ENCODE measurements around the gene BFSP2. TPM values are rescaled to one million over a fixed set of nuclear protein-coding genes. Genes with fewer than 3 reads are reported as not detected.

BFSP2 gene, protein sequence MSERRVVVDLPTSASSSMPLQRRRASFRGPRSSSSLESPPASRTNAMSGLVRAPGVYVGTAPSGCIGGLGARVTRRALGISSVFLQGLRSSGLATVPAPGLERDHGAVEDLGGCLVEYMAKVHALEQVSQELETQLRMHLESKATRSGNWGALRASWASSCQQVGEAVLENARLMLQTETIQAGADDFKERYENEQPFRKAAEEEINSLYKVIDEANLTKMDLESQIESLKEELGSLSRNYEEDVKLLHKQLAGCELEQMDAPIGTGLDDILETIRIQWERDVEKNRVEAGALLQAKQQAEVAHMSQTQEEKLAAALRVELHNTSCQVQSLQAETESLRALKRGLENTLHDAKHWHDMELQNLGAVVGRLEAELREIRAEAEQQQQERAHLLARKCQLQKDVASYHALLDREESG
- not detected for total RNA-seq

DNA sequence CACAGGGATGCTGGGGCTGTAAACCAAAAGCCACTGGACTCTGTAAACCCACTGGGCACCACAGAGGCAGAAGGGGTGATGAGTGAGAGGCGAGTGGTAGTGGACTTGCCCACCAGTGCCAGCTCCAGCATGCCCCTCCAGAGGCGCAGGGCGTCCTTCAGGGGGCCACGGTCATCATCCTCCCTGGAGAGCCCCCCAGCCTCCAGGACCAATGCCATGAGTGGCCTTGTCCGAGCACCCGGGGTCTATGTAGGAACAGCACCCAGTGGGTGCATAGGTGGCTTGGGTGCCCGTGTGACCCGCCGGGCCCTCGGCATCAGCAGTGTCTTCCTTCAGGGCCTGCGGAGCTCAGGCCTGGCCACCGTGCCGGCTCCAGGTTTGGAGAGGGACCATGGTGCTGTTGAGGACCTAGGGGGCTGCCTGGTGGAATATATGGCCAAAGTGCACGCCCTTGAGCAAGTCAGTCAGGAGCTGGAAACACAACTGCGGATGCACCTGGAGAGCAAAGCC lies at the start of gene BFSP2:
TSS of gene BFSP2 (plus strand) at position 51 of the 510 bp plus-strand sequence. CDS start at position 79, 28 bp downstream.
- WGBS, 2 donors (ENCODE audit: low coverage in 1 of 2) = 96% methylated on average over 4 of the region's 15 CpGs; no CpG with 5 or more reads in 1 of the 2 donors
- TF ChIP-seq EP300 (IDR thresholded peaks at IDR 0.05) (no peak), POLR2A (IDR thresholded peaks at IDR 0.05) (no peak), POLR2AphosphoS5 (IDR thresholded peaks at IDR 0.05) (no peak)
- TF ChIP-seq, protein P1, sequence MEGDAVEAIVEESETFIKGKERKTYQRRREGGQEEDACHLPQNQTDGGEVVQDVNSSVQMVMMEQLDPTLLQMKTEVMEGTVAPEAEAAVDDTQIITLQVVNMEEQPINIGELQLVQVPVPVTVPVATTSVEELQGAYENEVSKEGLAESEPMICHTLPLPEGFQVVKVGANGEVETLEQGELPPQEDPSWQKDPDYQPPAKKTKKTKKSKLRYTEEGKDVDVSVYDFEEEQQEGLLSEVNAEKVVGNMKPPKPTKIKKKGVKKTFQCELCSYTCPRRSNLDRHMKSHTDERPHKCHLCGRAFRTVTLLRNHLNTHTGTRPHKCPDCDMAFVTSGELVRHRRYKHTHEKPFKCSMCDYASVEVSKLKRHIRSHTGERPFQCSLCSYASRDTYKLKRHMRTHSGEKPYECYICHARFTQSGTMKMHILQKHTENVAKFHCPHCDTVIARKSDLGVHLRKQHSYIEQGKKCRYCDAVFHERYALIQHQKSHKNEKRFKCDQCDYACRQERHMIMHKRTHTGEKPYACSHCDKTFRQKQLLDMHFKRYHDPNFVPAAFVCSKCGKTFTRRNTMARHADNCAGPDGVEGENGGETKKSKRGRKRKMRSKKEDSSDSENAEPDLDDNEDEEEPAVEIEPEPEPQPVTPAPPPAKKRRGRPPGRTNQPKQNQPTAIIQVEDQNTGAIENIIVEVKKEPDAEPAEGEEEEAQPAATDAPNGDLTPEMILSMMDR (IDR thresholded peaks at IDR 0.05) = no peak
- Histone ChIP-seq H3K36me3 (peaks cover 0 to 3% of the 10 kb centered on the region in 2 donors), H3K4me3 (no peak within 1 kb of the TSS), H3K27ac (no peak within 1 kb of the TSS), H3K9me3 (no peaks in the 10 kb centered on the region), H3K4me1 (peaks cover 0 to 7% (median 0%) of the 10 kb centered on the region in 3 donors), H3K27me3 (no peaks in the 10 kb centered on the region)
- ATAC-seq = no peak

- TF ChIP-seq, protein P1 (IDR thresholded peaks at IDR 0.05) = no peak
- TF ChIP-seq POLR2AphosphoS5 (IDR thresholded peaks at IDR 0.05) = no peak
- no peak for TF ChIP-seq EP300 (IDR thresholded peaks at IDR 0.05)
- Histone ChIP-seq H3K27me3 (no peaks in the 10 kb centered on the region), H3K27ac (no peak overlapping the region), H3K36me3 (no peaks in the 10 kb centered on the region), H3K4me3 (no peak overlapping the region), H3K9me3 (no peaks in the 10 kb centered on the region), H3K4me1 (no peaks in the 10 kb centered on the region)
- no peak for ATAC-seq
- WGBS, 2 donors (ENCODE audit: low coverage in 1 of 2) = 81 to 82% methylated on average over 4 of the region's 4 CpGs
These were observed 45.1 kb upstream of the BFSP2 start for GRCh38 chr3:133354721-133355120.

DNA sequence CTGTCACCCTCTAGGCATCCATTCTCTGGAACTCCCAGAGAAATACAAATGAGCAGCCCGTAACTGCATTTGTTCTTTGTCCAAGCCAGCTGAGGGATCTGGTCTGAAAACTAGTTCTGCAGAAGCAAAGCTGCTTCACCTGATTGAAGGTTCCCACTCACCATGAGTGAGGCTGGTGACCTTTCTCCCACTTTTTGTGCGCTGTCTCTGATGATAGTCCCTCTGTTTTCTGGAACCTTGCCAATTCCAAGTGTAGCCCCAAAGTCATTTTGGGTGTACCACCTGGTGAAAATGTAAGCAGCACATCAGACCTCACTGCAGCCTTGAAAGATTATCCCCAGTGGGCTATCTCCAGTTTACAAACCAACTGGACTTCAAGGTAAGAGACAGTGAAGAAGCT lies 39.4 kb upstream of the BFSP2 start:
- H3K9me3 ChIP-seq = no peaks in the 10 kb centered on the region
- TF ChIP-seq POLR2A (IDR thresholded peaks at IDR 0.05) = no peak
- no peak for TF ChIP-seq EP300 (IDR thresholded peaks at IDR 0.05)
- TF ChIP-seq POLR2AphosphoS5 (IDR thresholded peaks at IDR 0.05) = no peak
- TF ChIP-seq, protein P1 (IDR thresholded peaks at IDR 0.05) = no peak
- WGBS, 2 donors (ENCODE audit: low coverage in 1 of 2) = 81 to 92% methylated on average over 2 of the region's 2 CpGs

DNA sequence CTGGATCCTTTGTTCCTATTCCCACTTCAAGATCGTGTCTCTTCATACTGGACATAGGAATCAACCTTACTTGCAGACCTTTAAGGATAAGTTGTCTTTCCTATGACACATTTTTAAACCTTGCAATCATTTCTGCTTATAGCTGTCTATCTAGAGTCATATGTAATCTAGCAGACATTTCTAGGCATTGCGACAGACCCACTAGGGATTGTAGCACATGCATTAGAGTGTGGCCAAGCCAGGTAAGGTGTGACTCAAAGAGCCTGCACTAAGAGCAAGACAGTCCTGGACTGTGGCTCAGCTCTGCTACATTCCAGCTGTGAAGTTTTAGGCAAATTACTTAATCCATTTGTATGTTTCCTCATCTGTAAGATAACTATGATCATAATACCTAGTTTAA lies 38.8 kb upstream of the BFSP2 start:
- Histone ChIP-seq H3K27me3 (no peaks in the 10 kb centered on the region), H3K27ac (no peak overlapping the region), H3K9me3 (no peaks in the 10 kb centered on the region), H3K4me3 (no peak overlapping the region), H3K4me1 (no peaks in the 10 kb centered on the region), H3K36me3 (no peaks in the 10 kb centered on the region)
- WGBS, 2 donors (ENCODE audit: low coverage in 1 of 2) = 82 to 95% methylated on average over 2 of the region's 2 CpGs
- ATAC-seq = no peak
- no peak for TF ChIP-seq POLR2AphosphoS5 (IDR thresholded peaks at IDR 0.05)
- TF ChIP-seq, protein P1 (IDR thresholded peaks at IDR 0.05) = no peak
- TF ChIP-seq EP300 (IDR thresholded peaks at IDR 0.05) = no peak
- no peak for TF ChIP-seq POLR2A (IDR thresholded peaks at IDR 0.05)

More for the DNA sequence above, 39.4 kb upstream of the BFSP2 start:
- no peak overlapping the region for H3K4me3 ChIP-seq
- H3K27me3 ChIP-seq = no peaks in the 10 kb centered on the region
- no peaks in the 10 kb centered on the region for H3K4me1 ChIP-seq
- no peak for ATAC-seq
- no peaks in the 10 kb centered on the region for H3K36me3 ChIP-seq
- H3K27ac ChIP-seq = no peak overlapping the region

- ATAC-seq = no peak
These were observed 38.4 kb upstream of the BFSP2 start for GRCh38 chr3:133361435-133361834.

More at GRCh38 chr3:133361435-133361834, 38.4 kb upstream of the BFSP2 start:
- H3K9me3 ChIP-seq = no peaks in the 10 kb centered on the region
- TF ChIP-seq, protein P1 (IDR thresholded peaks at IDR 0.05) = no peak
- TF ChIP-seq EP300 (IDR thresholded peaks at IDR 0.05) (no peak), POLR2A (IDR thresholded peaks at IDR 0.05) (no peak), POLR2AphosphoS5 (IDR thresholded peaks at IDR 0.05) (no peak)
- WGBS, 2 donors (ENCODE audit: low coverage in 1 of 2) = 73 to 100% methylated on average over 1 to 4 of the region's 4 CpGs
- no peaks in the 10 kb centered on the region for H3K36me3 ChIP-seq
- no peaks in the 10 kb centered on the region for H3K27me3 ChIP-seq
- H3K4me3 ChIP-seq = no peak overlapping the region
- H3K27ac ChIP-seq = no peak overlapping the region
- H3K4me1 ChIP-seq = no peaks in the 10 kb centered on the region
